Activated CD8-positive, alpha-beta T cell treated with anti-CD3 and anti-CD28 coated beads, Interleukin-2, amount 10 ng/mL, durations not matched to agents 7 days and 5 days (primary cell): ENCODE data around the gene SHMT2. TPM values are rescaled to one million over a fixed set of nuclear protein-coding genes. Genes with fewer than 3 reads are reported as not detected.
A peak's percentile ranks its signal among the peaks of the same experiment; 100 is the strongest.
"Not testable (repeated sequence)": the region's sequence is repeated elsewhere in the genome, so short reads cannot be mapped to it uniquely, and the experiment has no call there.

ENCODE experiments used
- ATAC-seq: fragments of 150-1000 bp; cut with Tn5 transposase; one replicate; pipeline ENCODE4 v1.10.0; 2021; ENCODE audit warnings: moderate library complexity
- CTCF ChIA-PET: fragments of 350-600 bp; sonication (Branson Sonifier 250); formaldehyde crosslinking; loops from one replicate; lab custom pipeline; 2021; ENCODE audit warnings: antibody characterized with exemption; lab: Charles Lee
- POLR2A ChIA-PET: fragments of 350-600 bp; sonication (Branson Sonifier 250); formaldehyde crosslinking; loops from one replicate; lab custom pipeline; 2021; ENCODE audit warnings: antibody characterized with exemption; lab: Charles Lee
- DNase-seq: peaks from one replicate; pipeline ENCODE4 v3.0.0-alpha.2; 2020
- H3K27ac Mint-ChIP-seq: one replicate; pipeline ENCODE4 v1.8.0; 2021; ENCODE audit warnings: mild to moderate bottlenecking, mixed read lengths
- H3K27me3 Mint-ChIP-seq: one replicate; pipeline ENCODE4 v1.8.0; 2021; ENCODE audit warnings: low read depth, mixed read lengths
- H3K36me3 Mint-ChIP-seq: one replicate; pipeline ENCODE4 v1.8.0; 2021; ENCODE audit warnings: low read depth, mixed read lengths
- H3K4me1 Mint-ChIP-seq: one replicate; pipeline ENCODE4 v1.8.0; 2021; ENCODE audit warnings: low read depth, mixed read lengths
- H3K4me3 Mint-ChIP-seq: one replicate; pipeline ENCODE4 v1.8.0; 2021; ENCODE audit warnings: mild to moderate bottlenecking, mixed read lengths
- H3K9me3 Mint-ChIP-seq: one replicate; pipeline ENCODE4 v1.8.0; 2022; ENCODE audit warnings: mixed read lengths; ENCODE audit not compliant: insufficient read depth
- microRNA-seq: library from miRNA; unstranded; fragments of <30 nt; microRNA quantifications from one replicate; pipeline ENCODE4 v1.2.0, GENCODE V29; 2022
- total RNA-seq, 2 experiments: library from RNA; stranded (reverse); gene quantifications; one replicate each; pipeline ENCODE4 v1.2.3, GENCODE V29; 2021

The SHMT2 gene
- total RNA-seq, 2 experiments from 2014 or later, result 194 to 208 TPM

DNA sequence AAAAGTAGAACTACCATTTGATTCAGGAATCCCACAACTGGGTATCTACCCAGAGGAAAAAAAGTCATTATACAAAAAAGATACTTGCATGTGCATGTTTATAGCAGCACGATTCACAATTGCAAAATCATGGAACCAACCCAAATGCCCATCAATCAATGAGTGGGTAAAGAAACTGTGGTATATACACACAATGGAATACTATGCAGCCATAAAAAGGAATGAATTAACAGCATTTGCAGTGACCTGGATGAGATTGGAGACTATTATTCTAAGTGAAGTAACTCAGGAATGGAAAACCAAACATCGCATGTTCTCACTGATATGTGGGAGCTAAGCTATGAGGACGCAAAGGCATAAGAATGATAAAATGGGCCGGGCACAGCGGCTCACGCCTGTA, 46.7 kb downstream of the SHMT2 start:
- H3K27me3 Mint-ChIP-seq, POLR2A ChIA-PET, H3K4me3 Mint-ChIP-seq, H3K9me3 Mint-ChIP-seq, DNase-seq, H3K27ac Mint-ChIP-seq, ATAC-seq: not testable (repeated sequence)
- H3K36me3 Mint-ChIP-seq, result peaks cover 59% of the 10 kb centered on the region
- peaks cover 17% of the 10 kb centered on the region for H3K4me1 Mint-ChIP-seq
- CTCF ChIA-PET, result interaction anchor here (1.1 to 3.7 kb wide), 8 partner anchors 10 to 113 kb away, joined by 3 to 12 read pairs (median 5); partner anchors contain the start of gene SHMT2

GRCh38 chr12:57276935-57277563, 47.5 kb downstream of the SHMT2 start:
- Mint-ChIP-seq H3K9me3 (no peaks in the 10 kb centered on the region), H3K36me3 (peaks cover 63% of the 10 kb centered on the region), H3K27ac (no peak overlapping the region), H3K4me1 (peaks cover 17% of the 10 kb centered on the region), H3K27me3 (no peaks in the 10 kb centered on the region), H3K4me3 (no peak overlapping the region)
- DNase-seq (peak; percentile 39), ATAC-seq (no peak)
- POLR2A ChIA-PET, result no interaction called here
- CTCF ChIA-PET, result interaction anchor here (0.7 to 3.7 kb wide), 11 partner anchors 9 to 178 kb away, joined by 3 to 12 read pairs (median 4); partner anchors contain the start of genes INHBE and SHMT2

GRCh38 chr12:57278465-57279381, 49.2 kb downstream of the SHMT2 start:
- DNase-seq (no peak), ATAC-seq (no peak)
- POLR2A ChIA-PET, result no interaction called here
- Mint-ChIP-seq H3K27me3 (no peaks in the 10 kb centered on the region), H3K27ac (peak overlapping the region; percentile 30), H3K4me1 (peaks cover 17% of the 10 kb centered on the region), H3K4me3 (no peak overlapping the region), H3K9me3 (no peaks in the 10 kb centered on the region), H3K36me3 (peaks cover 66% of the 10 kb centered on the region)
- CTCF ChIA-PET, result interaction anchor here (1.0 to 3.7 kb wide), 3 partner anchors 40 to 177 kb away, joined by 3 to 12 read pairs (median 4); no protein-coding TSS in a partner anchor

GRCh38 chr12:57280211-57281062, 50.9 kb downstream of the SHMT2 start:
- no peaks in the 10 kb centered on the region for H3K27me3 Mint-ChIP-seq
- DNase-seq (peak; percentile 82), ATAC-seq (peak; percentile 99)
- peak overlapping the region; percentile 95 for H3K27ac Mint-ChIP-seq
- H3K4me3 Mint-ChIP-seq, result peak overlapping the region; percentile 45
- ChIA-PET CTCF (interaction anchor here (1.0 to 1.3 kb wide), 3 partner anchors 42 to 178 kb away, joined by 4 to 8 read pairs (median 5); no protein-coding TSS in a partner anchor), POLR2A (interaction anchor here (0.6 to 0.7 kb wide), 2 partner anchors 184 to 1162 kb away, joined by 3 to 4 read pairs; partner anchors contain the start of gene ZC3H10)
- H3K9me3 Mint-ChIP-seq, result no peaks in the 10 kb centered on the region
- H3K36me3 Mint-ChIP-seq, result peaks cover 53% of the 10 kb centered on the region
- H3K4me1 Mint-ChIP-seq, result peaks cover 15% of the 10 kb centered on the region

- H3K27ac Mint-ChIP-seq, H3K27me3 Mint-ChIP-seq, H3K9me3 Mint-ChIP-seq, DNase-seq, CTCF ChIA-PET, ATAC-seq, POLR2A ChIA-PET, H3K4me3 Mint-ChIP-seq: not testable (repeated sequence)
- Mint-ChIP-seq H3K4me1 (peaks cover 14% of the 10 kb centered on the region), H3K36me3 (peaks cover 51% of the 10 kb centered on the region)
Measured at GRCh38 chr12:57282073-57282472, 52.6 kb downstream of the SHMT2 start.

Small RNA genes within 50 kb of the gene (microRNA-seq; reads per million reads assigned to microRNA genes)
- gene MIR1228, result not detected

Other genes with a start within 250 kb of the SHMT2 start
- 1 to 10 TPM; 7.7 to 8.2 TPM for gene ZBTB39, start 223.2 kb upstream of the SHMT2 start, total RNA-seq
- gene TAC3, start 213.2 kb upstream of the SHMT2 start, total RNA-seq, result not detected
- gene MYO1A, start 179.6 kb upstream of the SHMT2 start, total RNA-seq, result 1 to 10 TPM; 1.3 to 1.4 TPM
- 10 to 100 TPM; 56.4 to 56.9 TPM for gene NEMP1, start 150.9 kb upstream of the SHMT2 start, total RNA-seq
- 10 to 100 TPM; 12.9 to 13.7 TPM for gene NAB2, start 140.6 kb upstream of the SHMT2 start, total RNA-seq
- gene STAT6, start 118.3 kb upstream of the SHMT2 start, total RNA-seq, result 100 to 1,000 TPM; 189 TPM
- under 1 TPM; 0.39 to 0.40 TPM for gene LRP1, start 101.2 kb upstream of the SHMT2 start, total RNA-seq
- not detected for gene LRP1-AS, start 82.1 kb upstream of the SHMT2 start, total RNA-seq
- under 1 TPM; 0.39 to 0.40 TPM for gene NXPH4, start 12.9 kb upstream of the SHMT2 start, total RNA-seq
- 1 to 10 TPM; 7.5 to 9.9 TPM for gene STAC3, start 21.5 kb downstream of the SHMT2 start, total RNA-seq
- 10 to 100 TPM; 59.0 to 61.7 TPM for gene R3HDM2, start 201.3 kb downstream of the SHMT2 start, total RNA-seq
- not detected for gene INHBC, start 205.1 kb downstream of the SHMT2 start, total RNA-seq
- not detected for gene INHBE, start 225.6 kb downstream of the SHMT2 start, total RNA-seq
- gene GLI1, start 230.1 kb downstream of the SHMT2 start, total RNA-seq, result 1 to 10 TPM in 1 of 2 experiments, under 1 TPM in 1; 0.68 to 1.9 TPM